Thyroid gland (tissue), 4 donors: ENCODE results near the gene ADARB1.

Experiments
- POLR2A ChIP-seq, 2 donors: fragments of 450-650 bp; IDR thresholded peaks; one replicate each; pipeline ENCODE4 v1.6.1; 2017; ENCODE audit warnings: antibody characterized with exemption in 2 of 2, mild to moderate bottlenecking in 2 of 2, moderate library complexity in 1 of 2
- TF ChIP-seq, protein P1 (sequence below), 6 experiments: fragments of 200-600 bp in 3 of 6; fragments of 450-650 bp in 3 of 6; sonication (generic) in 3 of 6; IDR thresholded peaks; one replicate each; pipeline ENCODE4 v1.5.1; 2016 to 2019; ENCODE audit warnings: antibody characterized with exemption in 6 of 6, mild to moderate bottlenecking in 2 of 6, inconsistent platforms in 1 of 6, moderate library complexity in 1 of 6

DNA sequence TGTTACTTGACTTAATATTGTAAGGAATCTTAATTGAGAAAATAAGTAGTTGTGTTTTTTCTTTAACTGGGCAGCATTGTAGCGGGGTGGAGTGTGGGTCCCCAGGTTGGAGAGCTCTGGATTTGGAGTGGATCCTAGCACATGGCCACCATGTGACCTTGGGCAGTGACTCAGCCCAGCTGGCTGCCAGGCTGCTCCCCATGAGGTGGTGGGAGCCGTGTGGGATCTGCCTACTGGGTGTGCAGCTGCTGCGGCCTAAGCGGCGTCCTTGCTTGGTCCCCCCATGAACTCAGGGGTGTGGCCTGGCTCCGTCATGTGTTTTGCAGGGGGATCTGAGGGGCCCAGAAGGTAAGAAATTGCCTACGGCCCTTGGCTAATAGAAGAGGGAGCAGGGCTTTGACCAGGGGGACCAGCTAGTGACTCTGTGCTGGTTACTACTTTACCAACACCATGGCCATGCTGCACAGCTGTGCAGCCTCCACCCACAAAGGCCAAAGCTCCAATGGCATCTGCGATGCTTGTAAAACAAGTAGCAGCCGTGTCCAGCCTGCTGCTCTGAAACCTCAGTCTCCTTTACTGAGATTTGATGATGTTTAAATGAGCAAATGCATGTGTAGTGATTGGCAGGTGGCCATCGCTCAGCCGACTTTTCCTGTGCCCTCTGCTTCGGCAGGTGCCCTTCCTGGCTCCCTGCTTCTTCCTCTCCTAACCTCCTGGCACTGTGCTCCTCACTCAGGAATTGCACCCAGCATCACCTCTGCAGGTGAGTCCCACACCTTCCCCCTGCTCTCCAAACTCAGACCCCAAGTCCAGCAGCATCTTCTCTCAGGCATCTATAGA lies 68.3 kb downstream of the ADARB1 start:
- TF ChIP-seq, protein P1, sequence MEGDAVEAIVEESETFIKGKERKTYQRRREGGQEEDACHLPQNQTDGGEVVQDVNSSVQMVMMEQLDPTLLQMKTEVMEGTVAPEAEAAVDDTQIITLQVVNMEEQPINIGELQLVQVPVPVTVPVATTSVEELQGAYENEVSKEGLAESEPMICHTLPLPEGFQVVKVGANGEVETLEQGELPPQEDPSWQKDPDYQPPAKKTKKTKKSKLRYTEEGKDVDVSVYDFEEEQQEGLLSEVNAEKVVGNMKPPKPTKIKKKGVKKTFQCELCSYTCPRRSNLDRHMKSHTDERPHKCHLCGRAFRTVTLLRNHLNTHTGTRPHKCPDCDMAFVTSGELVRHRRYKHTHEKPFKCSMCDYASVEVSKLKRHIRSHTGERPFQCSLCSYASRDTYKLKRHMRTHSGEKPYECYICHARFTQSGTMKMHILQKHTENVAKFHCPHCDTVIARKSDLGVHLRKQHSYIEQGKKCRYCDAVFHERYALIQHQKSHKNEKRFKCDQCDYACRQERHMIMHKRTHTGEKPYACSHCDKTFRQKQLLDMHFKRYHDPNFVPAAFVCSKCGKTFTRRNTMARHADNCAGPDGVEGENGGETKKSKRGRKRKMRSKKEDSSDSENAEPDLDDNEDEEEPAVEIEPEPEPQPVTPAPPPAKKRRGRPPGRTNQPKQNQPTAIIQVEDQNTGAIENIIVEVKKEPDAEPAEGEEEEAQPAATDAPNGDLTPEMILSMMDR (IDR thresholded peaks at IDR 0.05): no peak
- no peak for TF ChIP-seq POLR2A (IDR thresholded peaks at IDR 0.05)
